Measurements from ENCODE around the gene PTPN7.

DNA sequence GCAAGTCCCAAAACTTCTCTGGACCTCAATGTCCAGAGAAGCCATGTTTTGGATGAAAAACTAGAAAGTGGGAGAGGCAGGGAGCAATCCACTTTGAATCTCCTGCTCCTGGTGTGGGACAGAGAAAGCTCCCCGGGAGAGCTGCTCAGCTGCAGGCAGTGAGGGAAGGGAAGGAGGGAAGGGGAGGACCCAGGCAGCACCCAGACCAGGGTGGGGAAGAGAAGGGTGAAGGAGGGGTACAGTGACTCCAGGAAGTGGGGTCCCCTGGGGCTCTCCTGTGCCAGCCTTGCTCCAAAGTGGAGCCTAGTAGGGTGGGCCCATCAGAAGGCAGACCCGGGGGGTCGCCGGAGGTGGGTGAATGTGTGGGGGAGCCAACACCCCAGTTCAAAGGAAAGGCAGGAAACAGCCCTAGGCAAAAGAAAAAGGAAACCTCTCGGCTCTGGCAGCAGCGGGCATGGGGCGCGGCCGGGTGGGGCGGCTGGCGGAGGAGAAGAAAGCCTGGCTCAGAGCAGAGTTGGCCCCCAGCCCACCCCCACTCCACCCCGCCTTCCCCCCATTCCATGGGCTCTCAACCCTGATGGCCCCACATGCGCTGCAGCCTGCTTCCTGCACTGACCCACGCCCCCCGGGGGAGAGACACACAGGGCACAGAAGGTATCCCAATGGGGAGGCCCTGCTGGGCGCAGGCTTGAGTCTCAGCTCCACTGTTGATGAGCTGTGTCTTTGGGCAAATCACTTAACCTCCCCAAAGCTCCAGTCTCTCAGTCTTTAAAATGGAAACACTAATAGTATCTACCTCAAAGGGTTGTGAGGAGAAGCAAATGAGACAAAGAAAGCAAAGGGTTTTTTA, 38.9 kb upstream of the PTPN7 start:
- TF ChIP-seq, protein P1, sequence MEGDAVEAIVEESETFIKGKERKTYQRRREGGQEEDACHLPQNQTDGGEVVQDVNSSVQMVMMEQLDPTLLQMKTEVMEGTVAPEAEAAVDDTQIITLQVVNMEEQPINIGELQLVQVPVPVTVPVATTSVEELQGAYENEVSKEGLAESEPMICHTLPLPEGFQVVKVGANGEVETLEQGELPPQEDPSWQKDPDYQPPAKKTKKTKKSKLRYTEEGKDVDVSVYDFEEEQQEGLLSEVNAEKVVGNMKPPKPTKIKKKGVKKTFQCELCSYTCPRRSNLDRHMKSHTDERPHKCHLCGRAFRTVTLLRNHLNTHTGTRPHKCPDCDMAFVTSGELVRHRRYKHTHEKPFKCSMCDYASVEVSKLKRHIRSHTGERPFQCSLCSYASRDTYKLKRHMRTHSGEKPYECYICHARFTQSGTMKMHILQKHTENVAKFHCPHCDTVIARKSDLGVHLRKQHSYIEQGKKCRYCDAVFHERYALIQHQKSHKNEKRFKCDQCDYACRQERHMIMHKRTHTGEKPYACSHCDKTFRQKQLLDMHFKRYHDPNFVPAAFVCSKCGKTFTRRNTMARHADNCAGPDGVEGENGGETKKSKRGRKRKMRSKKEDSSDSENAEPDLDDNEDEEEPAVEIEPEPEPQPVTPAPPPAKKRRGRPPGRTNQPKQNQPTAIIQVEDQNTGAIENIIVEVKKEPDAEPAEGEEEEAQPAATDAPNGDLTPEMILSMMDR (IDR thresholded peaks at IDR 0.05), result no peak
- TF ChIP-seq POLR2A (IDR thresholded peaks at IDR 0.05), result no peak

All from uterus (tissue), 2 donors.